Neuronal stem cell (in vitro differentiated cells): ENCODE data around the gene SNRNP48.
A peak's percentile ranks its signal among the peaks of the same experiment; 100 is the strongest.

Experiments
- DNase-seq: peaks from one replicate; pipeline ENCODE4 v3.0.0-alpha.2; 2013; ENCODE audit warnings: low spot score
- H2AFZ ChIP-seq: one replicate; pipeline ENCODE4 v1.6.1; 2013; ENCODE audit warnings: mild to moderate bottlenecking, low read length, inconsistent platforms
- H2AK5ac ChIP-seq: 2 replicates; pipeline ENCODE4 v1.6.1; 2013; ENCODE audit warnings: low read depth, mild to moderate bottlenecking, inconsistent platforms, low read length, moderate library complexity, mixed read lengths
- H2BK120ac ChIP-seq: 2 replicates; pipeline ENCODE4 v1.6.1; 2013; ENCODE audit warnings: low read depth, mild to moderate bottlenecking, inconsistent platforms, low read length, moderate library complexity, mixed read lengths
- H2BK12ac ChIP-seq: one replicate; pipeline ENCODE4 v1.6.1; 2013; ENCODE audit warnings: low read length, inconsistent platforms
- H2BK15ac ChIP-seq: 2 replicates; pipeline ENCODE4 v1.6.1; 2013; ENCODE audit warnings: mild to moderate bottlenecking, low read length, inconsistent platforms, mixed read lengths
- H2BK5ac ChIP-seq: one replicate; pipeline ENCODE4 v1.6.1; 2013; ENCODE audit warnings: inconsistent platforms, mild to moderate bottlenecking, low read length, moderate library complexity
- H3K14ac ChIP-seq: one replicate; pipeline ENCODE4 v1.6.1; 2013; ENCODE audit warnings: low read length, inconsistent platforms
- H3K18ac ChIP-seq: 2 replicates; pipeline ENCODE4 v1.6.1; 2013; ENCODE audit warnings: low read length, inconsistent platforms
- H3K23ac ChIP-seq: 2 replicates; pipeline ENCODE4 v1.6.1; 2013; ENCODE audit warnings: low read depth, mild to moderate bottlenecking, mixed read lengths, low read length, inconsistent platforms; ENCODE audit not compliant: poor library complexity
- H3K27ac ChIP-seq: replicated peaks from 3 replicates; pipeline ENCODE4 v1.5.1; 2013; ENCODE audit warnings: low read length, inconsistent platforms
- H3K27me3 ChIP-seq, 3 experiments: 2 replicates each; pipeline ENCODE4 v1.6.1; 2013; ENCODE audit warnings: low read length in 3 of 3, mild to moderate bottlenecking in 2 of 3, inconsistent platforms in 1 of 3, low read depth in 1 of 3, mixed read lengths in 1 of 3, moderate library complexity in 1 of 3; ENCODE audit not compliant: control insufficient read depth in 3 of 3, insufficient read depth in 3 of 3
- H3K36me3 ChIP-seq, 2 donors: replicated peaks in 1 of 2; 2 replicates each; pipeline ENCODE4 v1.6.1; 2013; ENCODE audit warnings: low read length in 2 of 2; ENCODE audit not compliant: control insufficient read depth in 2 of 2, insufficient read depth in 2 of 2
- H3K4ac ChIP-seq: 2 replicates; pipeline ENCODE4 v1.6.1; 2013; ENCODE audit warnings: inconsistent platforms, mild to moderate bottlenecking, low read length, moderate library complexity
- H3K4me1 ChIP-seq, 2 donors: 1 replicate in 1 of 2; 2 replicates in 1 of 2; pipeline ENCODE4 v1.6.1; 2013; ENCODE audit warnings: low read length in 2 of 2, low read depth in 1 of 2; ENCODE audit not compliant: control insufficient read depth in 2 of 2, insufficient read depth in 1 of 2
- H3K4me2 ChIP-seq: one replicate; pipeline ENCODE4 v1.6.1; 2013; ENCODE audit warnings: mild to moderate bottlenecking, low read length, inconsistent platforms; ENCODE audit not compliant: insufficient read depth, poor library complexity, severe bottlenecking
- H3K4me3 ChIP-seq, 2 donors: 2 replicates each; pipeline ENCODE4 v1.5.1; 2013; ENCODE audit warnings: low read length in 2 of 2, mild to moderate bottlenecking in 2 of 2, inconsistent platforms in 1 of 2, moderate library complexity in 1 of 2
- H3K79me1 ChIP-seq: one replicate; pipeline ENCODE4 v1.6.1; 2013; ENCODE audit warnings: low read depth, mild to moderate bottlenecking, inconsistent platforms, low read length, moderate library complexity
- H3K9ac ChIP-seq: one replicate; pipeline ENCODE4 v1.6.1; 2013; ENCODE audit warnings: mild to moderate bottlenecking, low read depth, low read length, inconsistent platforms; ENCODE audit not compliant: poor library complexity
- H3K9me3 ChIP-seq, 2 donors: replicated peaks in 1 of 2; 2 replicates each; pipeline versions ENCODE3 to v1.6.1; 2013; ENCODE audit warnings: low read length in 2 of 2, mild to moderate bottlenecking in 2 of 2, inconsistent platforms in 1 of 2, low read depth in 1 of 2, mixed read lengths in 1 of 2, moderate library complexity in 1 of 2; ENCODE audit not compliant: control insufficient read depth in 2 of 2, insufficient read depth in 1 of 2
- H4K8ac ChIP-seq: one replicate; pipeline ENCODE4 v1.6.1; 2013; ENCODE audit warnings: low read depth, mild to moderate bottlenecking, inconsistent platforms, low read length, moderate library complexity
- H4K91ac ChIP-seq: one replicate; pipeline ENCODE4 v1.6.1; 2013; ENCODE audit warnings: low read length, low read depth, mild to moderate bottlenecking, inconsistent platforms; ENCODE audit not compliant: poor library complexity
- WGBS, 2 donors: extraction: QIAGEN DNeasy Blood & Tissue Kit; methylation state at CpG; one replicate each; pipeline ENCODE4 v1.1.7; 2013; ENCODE audit warnings: missing lambda C conversion rate in 2 of 2, mixed read lengths in 1 of 2; ENCODE audit not compliant: insufficient read length in 2 of 2, insufficient replicate concordance in 1 of 2; ENCODE audit errors: extremely low coverage in 2 of 2; 5-methylcytosine and 5-hydroxymethylcytosine counted together

SNRNP48 gene

DNA sequence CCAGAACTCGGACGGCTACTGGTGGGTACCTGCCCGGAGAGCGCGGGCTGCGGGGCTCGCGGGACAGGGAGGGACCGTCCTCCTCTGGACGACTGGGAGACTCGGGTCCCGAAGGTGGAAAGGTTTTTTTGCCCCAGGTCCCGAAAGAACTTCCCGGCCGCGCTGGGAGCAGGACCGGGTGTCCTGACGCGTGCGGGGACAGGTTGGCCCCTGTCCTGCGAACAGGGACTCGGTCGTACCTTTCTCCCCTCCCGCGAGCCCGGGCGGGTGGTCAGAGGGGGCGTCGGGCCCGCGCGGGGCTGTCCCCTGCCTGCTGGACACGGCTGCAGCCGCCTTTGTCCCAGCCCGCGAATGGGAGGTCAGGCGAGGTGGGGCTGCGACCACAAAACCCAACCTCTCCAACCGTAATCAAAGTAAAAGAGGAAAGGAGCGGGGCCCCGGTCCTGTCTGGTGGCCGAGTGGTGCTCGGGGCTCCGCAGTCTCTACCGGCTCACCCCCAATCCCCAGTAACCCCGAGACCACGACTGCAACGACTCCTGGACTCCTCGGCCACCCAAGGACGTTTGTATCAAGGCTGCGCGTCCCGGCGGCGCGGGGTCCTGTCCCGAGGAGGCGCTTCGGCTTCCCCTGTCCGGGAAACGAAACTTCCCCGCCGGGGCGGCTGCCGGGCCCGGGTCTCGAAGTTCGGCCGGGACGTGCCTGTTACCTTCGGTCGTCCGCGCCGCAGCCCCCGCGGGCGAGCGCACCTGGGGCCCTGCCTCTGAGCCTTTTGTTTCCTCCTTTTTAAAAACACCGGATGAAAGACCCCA, 47.7 kb upstream of the SNRNP48 start:
- Histone ChIP-seq H3K23ac (peak overlapping the region; percentile 95), H3K9me3 (peaks cover 3 to 4% of the 10 kb centered on the region in 2 donors), H3K9ac (peak overlapping the region; percentile 98), H2BK5ac (peak overlapping the region; percentile 97), H2AK5ac (peak overlapping the region; percentile 88), H3K4me1 (peaks cover 0 to 13% of the 10 kb centered on the region in 2 donors), H2BK15ac (peak overlapping the region; percentile 95), H3K36me3 (no peaks in the 10 kb centered on the region), H2BK120ac (peak overlapping the region; percentile 93), H3K4ac (peak overlapping the region; percentile 91), H3K14ac (peak overlapping the region; percentile 98), H3K18ac (peak overlapping the region; percentile 100), H3K27ac (peak overlapping the region; percentile 92), H2AFZ (peak overlapping the region; percentile 92), H4K91ac (peak overlapping the region; percentile 85), H3K4me3 (peak overlapping the region in 1 of 2 donors; percentile 96), H4K8ac (no peak overlapping the region), H3K79me1 (no peaks in the 10 kb centered on the region), H2BK12ac (peak overlapping the region; percentile 100), H3K27me3 (peaks cover 0 to 98% (median 4%) of the 10 kb centered on the region in 3 experiments), H3K4me2 (peak overlapping the region; percentile 78)
- WGBS, 2 donors = no CpG with 5 or more reads among the region's 80 CpGs
- DNase-seq = peak; percentile 69

DNA sequence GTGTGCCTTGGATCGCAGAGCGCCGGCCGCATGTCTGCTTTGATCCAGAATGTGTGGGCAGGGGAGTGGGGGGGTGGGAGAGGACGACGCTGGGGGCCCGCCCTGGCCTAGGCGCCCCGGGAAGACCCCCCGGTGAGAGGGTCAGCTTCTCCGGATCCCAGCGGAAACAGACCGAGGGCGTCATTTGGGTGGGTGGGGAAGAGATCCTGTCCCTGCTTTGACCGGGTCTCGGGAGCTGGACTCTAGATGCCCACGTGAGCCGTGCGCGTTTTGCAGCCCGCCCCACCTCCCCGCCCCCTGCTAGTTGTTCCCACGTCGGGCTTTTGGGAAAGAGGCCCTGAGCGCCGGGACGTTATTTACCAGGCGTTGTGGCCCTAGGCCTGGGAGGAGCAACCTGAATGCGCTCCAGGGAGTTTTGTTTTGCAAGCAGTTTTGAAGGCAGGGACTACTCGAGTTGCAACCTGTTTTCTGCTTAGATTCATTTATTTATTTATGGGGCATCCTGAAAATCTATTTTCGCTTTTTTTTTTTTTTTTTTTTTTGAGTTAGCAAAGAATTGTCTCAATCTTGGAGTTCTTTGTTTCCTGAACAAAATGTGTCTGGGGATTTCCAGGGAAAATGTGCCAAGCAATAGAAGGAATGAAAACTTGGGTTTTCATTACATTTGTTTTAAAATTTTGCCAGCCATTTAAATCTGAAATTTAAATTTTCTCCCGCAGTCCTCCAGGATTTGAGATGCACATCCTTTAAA, 46.9 kb upstream of the SNRNP48 start:
- no peak overlapping the region for H3K23ac ChIP-seq

DNA sequence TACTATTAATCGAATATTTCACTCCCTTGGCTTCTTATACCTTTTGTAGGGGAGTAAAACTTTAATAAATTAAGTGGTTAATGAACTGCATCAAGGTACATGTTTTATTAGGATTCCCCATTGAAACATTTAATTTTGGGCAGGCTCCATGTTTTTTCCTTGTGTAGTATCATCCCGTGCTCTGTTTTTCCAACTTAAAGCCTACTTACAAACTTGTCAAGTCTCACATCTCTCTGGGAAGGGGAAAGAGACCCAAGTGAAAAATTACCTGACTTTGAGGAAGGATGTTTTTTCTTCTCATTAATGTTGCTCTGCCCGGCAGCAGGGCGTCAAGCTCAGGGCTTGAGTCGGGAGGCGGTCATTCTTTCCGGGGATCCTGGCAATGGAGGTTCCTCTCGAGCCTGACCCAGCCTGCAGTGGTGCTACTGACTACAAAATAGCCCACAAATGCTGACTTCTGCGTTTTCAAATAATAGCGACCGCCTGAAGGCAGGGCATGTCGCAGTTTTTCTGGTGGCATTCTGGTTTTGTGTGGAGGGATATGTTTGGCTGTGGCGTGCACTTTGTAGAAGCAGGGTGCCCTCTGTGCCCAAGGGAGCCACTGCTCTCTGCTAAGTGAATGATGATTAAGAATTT, 46.1 kb upstream of the SNRNP48 start:
- H3K23ac ChIP-seq = no peak overlapping the region
- no peak overlapping the region for H2BK5ac ChIP-seq
- no peak overlapping the region for H3K14ac ChIP-seq
- no peak overlapping the region for H2BK12ac ChIP-seq
- H3K27ac ChIP-seq = no peak overlapping the region
- no peak for DNase-seq
- H2AFZ ChIP-seq = no peak overlapping the region
- H3K36me3 ChIP-seq = no peaks in the 10 kb centered on the region
- peaks cover 0 to 97% (median 4%) of the 10 kb centered on the region in 3 experiments for H3K27me3 ChIP-seq
- peak overlapping the region; percentile 38 for H3K18ac ChIP-seq
- no peaks in the 10 kb centered on the region for H3K79me1 ChIP-seq
- H4K91ac ChIP-seq = no peak overlapping the region
- H3K4me3 ChIP-seq = no peak overlapping the region
- no peak overlapping the region for H2AK5ac ChIP-seq
- H2BK120ac ChIP-seq = no peak overlapping the region
- H3K9ac ChIP-seq = no peak overlapping the region
- H2BK15ac ChIP-seq = no peak overlapping the region
- H3K4me1 ChIP-seq = peaks cover 0 to 20% of the 10 kb centered on the region in 2 donors
- H3K4ac ChIP-seq = no peak overlapping the region
- peak overlapping the region; percentile 47 for H3K4me2 ChIP-seq
- H4K8ac ChIP-seq = no peak overlapping the region
- WGBS, 2 donors = no CpG with 5 or more reads among the region's 13 CpGs
- peaks cover 3 to 4% of the 10 kb centered on the region in 2 donors for H3K9me3 ChIP-seq

More for the DNA sequence above, 46.9 kb upstream of the SNRNP48 start:
- Histone ChIP-seq H3K18ac (peak overlapping the region; percentile 100), H3K4me3 (peak overlapping the region in 1 of 2 donors; percentile 96), H3K14ac (no peak overlapping the region), H2AK5ac (peak overlapping the region; percentile 77), H3K27me3 (peaks cover 0 to 97% (median 4%) of the 10 kb centered on the region in 3 experiments), H3K4me1 (peaks cover 0 to 13% of the 10 kb centered on the region in 2 donors), H2AFZ (peak overlapping the region; percentile 92), H2BK5ac (peak overlapping the region; percentile 97), H3K4ac (no peak overlapping the region), H2BK120ac (no peak overlapping the region), H2BK15ac (peak overlapping the region; percentile 84), H3K36me3 (no peaks in the 10 kb centered on the region), H3K9me3 (peaks cover 3 to 4% of the 10 kb centered on the region in 2 donors), H3K9ac (peak overlapping the region; percentile 98), H2BK12ac (no peak overlapping the region), H3K4me2 (peak overlapping the region; percentile 78), H4K91ac (no peak overlapping the region), H3K27ac (peak overlapping the region; percentile 92), H4K8ac (no peak overlapping the region), H3K79me1 (no peaks in the 10 kb centered on the region)
- no CpG with 5 or more reads among the region's 32 CpGs for WGBS, 2 donors
- DNase-seq = no peak
